Body of pancreas (tissue), 4 donors: ENCODE measurements around the gene COLEC12. TPM values are rescaled to one million over a fixed set of nuclear protein-coding genes. Genes with fewer than 3 reads are reported as not detected.

Source experiments
- ATAC-seq: fragments of 150-250 bp; one replicate; pipeline ENCODE4 v1.9.1; 2016
- DNase-seq, 4 donors: peaks; one replicate each; pipeline ENCODE4 v3.0.0-alpha.2; 2019
- H3K27ac ChIP-seq, 4 donors: fragments of 200-600 bp; sonication (generic); 1 replicate in 3 of 4; 2 replicates in 1 of 4; pipeline versions ENCODE4 v1.5.1 to v1.6.1; 2016 to 2019; ENCODE audit warnings: mild to moderate bottlenecking in 1 of 4, mixed read lengths in 1 of 4, moderate library complexity in 1 of 4
- H3K27me3 ChIP-seq, 2 donors: fragments of 200-600 bp; sonication (generic); one replicate each; pipeline ENCODE4 v1.6.0; 2016; ENCODE audit warnings: mild to moderate bottlenecking in 1 of 2
- H3K36me3 ChIP-seq, 2 donors: fragments of 200-600 bp; sonication (generic); replicated peaks in 1 of 2; 2 replicates each; pipeline ENCODE4 v1.5.1; 2016; ENCODE audit warnings: low read depth in 2 of 2; ENCODE audit not compliant: insufficient read depth in 1 of 2
- H3K4me1 ChIP-seq: fragments of 200-600 bp; sonication (generic); one replicate; pipeline ENCODE4 v1.6.0; 2016
- H3K4me3 ChIP-seq, 2 donors: fragments of 200-600 bp; sonication (generic); 1 replicate in 1 of 2; 2 replicates in 1 of 2; pipeline ENCODE4 v1.5.1; 2016 to 2019
- H3K9me3 ChIP-seq, 3 donors: fragments of 200-600 bp; sonication (generic); 1 replicate in 2 of 3; 2 replicates in 1 of 3; pipeline ENCODE4 v1.5.1; 2016
- POLR2A ChIP-seq, 3 donors: fragments of 450-650 bp; IDR thresholded peaks; one replicate each; pipeline ENCODE4 v1.6.1; 2016; ENCODE audit warnings: antibody characterized with exemption in 3 of 3, mild to moderate bottlenecking in 2 of 3
- WGBS, 2 donors: methylation state at CpG; one replicate each; pipeline ENCODE4 v1.1.5; 2017; 5-methylcytosine and 5-hydroxymethylcytosine counted together
- intact Hi-C: fragments of 100-400 bp; cut with DNase I; formaldehyde crosslinking; loops from one replicate; pipeline ENCODE4 v1.15.1; 2023
- total RNA-seq, 2 donors: library from RNA; depleted of rRNA; stranded (reverse); fragments of >200 nt; gene quantifications; one replicate each; pipeline ENCODE4 v1.1.0, GENCODE V29; 2016
- TF ChIP-seq, protein P1 (sequence below), 7 experiments: fragments of 450-650 bp in 4 of 7; fragments of 200-600 bp in 3 of 7; sonication (generic) in 3 of 7; IDR thresholded peaks; one replicate each; pipeline ENCODE4 v1.5.1; 2016 to 2019; ENCODE audit warnings: antibody characterized with exemption in 7 of 7

COLEC12 gene
- total RNA-seq, 2 donors from 2014 or later = 3.6 to 4.2 TPM

DNA sequence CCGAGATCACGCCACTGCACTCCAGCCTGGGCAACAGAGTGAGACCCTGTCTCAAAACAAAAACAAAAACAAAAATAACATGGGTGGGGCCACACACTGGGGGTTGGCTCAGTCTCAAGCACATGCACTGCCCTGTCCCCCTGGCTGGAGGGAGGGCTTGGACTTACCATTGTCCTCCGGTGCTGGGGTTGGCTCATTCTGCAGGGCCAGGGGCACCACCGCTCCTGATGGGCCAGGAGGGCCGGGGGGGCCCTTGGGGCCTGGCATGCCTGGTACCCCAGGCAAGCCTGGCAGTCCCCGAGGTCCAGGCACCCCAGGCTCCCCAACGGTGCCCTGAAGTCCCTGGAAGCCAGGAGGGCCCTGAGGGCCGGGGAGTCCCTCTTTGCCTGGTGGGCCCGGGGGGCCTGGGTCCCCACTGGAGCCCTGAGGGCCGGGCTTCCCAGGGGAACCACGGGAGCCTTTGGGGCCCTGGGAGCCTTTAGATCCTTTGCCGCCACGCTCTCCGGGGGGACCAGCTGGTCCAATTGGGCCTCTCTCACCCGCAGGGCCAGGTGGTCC is 165.8 kb downstream of the COLEC12 start:
- Histone ChIP-seq H3K36me3 (no peaks in the 10 kb centered on the region), H3K27ac (no peak overlapping the region), H3K4me1 (no peaks in the 10 kb centered on the region), H3K4me3 (no peak overlapping the region), H3K9me3 (no peaks in the 10 kb centered on the region), H3K27me3 (no peaks in the 10 kb centered on the region)
- ATAC-seq (no peak), DNase-seq (no peak)
- no peak for TF ChIP-seq POLR2A (IDR thresholded peaks at IDR 0.05)
- TF ChIP-seq, protein P1, sequence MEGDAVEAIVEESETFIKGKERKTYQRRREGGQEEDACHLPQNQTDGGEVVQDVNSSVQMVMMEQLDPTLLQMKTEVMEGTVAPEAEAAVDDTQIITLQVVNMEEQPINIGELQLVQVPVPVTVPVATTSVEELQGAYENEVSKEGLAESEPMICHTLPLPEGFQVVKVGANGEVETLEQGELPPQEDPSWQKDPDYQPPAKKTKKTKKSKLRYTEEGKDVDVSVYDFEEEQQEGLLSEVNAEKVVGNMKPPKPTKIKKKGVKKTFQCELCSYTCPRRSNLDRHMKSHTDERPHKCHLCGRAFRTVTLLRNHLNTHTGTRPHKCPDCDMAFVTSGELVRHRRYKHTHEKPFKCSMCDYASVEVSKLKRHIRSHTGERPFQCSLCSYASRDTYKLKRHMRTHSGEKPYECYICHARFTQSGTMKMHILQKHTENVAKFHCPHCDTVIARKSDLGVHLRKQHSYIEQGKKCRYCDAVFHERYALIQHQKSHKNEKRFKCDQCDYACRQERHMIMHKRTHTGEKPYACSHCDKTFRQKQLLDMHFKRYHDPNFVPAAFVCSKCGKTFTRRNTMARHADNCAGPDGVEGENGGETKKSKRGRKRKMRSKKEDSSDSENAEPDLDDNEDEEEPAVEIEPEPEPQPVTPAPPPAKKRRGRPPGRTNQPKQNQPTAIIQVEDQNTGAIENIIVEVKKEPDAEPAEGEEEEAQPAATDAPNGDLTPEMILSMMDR (IDR thresholded peaks at IDR 0.05) = no peak
- intact Hi-C loops = no loop called here
- WGBS, 2 donors = 94 to 100% methylated on average over 8 to 10 of the region's 15 CpGs

DNA sequence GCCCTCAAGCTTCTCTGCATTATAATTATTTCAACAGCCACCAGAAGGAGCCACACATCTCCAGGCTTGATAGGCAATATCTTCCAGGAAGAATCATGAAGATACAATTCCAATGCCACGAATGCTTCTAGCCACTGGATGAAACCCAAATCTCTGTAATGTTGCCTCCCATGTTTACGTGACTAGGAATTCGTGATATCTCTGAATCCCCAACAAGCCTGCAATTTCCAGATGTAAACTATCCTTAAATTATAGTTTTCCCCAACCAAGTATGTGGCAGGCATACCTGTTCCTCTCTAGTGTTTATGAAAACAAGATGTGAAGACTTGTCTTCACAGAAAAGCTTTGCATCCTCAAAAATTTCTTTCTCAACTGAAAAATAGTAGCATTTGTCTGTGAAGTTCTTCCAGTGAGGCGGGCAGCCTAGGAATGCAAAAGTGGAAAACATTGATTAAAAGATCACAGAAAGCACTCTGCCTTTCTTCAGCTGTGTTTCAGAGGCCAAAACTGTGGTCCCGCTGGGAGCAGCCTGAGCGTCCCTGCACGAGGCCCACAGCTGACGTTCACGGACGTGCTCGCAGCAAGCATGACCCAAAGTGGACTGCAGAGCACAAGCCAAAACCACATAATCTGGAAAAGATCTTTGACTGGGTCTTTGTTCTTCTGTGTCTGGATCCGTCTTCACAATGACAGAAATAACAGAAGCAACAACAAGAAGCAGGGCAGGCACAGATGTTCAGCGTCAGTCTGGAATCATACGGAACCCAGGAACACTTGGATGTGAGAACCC is 167.6 kb downstream of the COLEC12 start:
- H3K4me1 ChIP-seq = no peaks in the 10 kb centered on the region
- no peaks in the 10 kb centered on the region for H3K9me3 ChIP-seq
- H3K27ac ChIP-seq = no peak overlapping the region
- no peak overlapping the region for H3K4me3 ChIP-seq
- H3K36me3 ChIP-seq = no peaks in the 10 kb centered on the region
- WGBS, 2 donors = 79 to 83% methylated on average over 14 of the region's 14 CpGs
- intact Hi-C loops = no loop called here
- DNase-seq (peak in 2 of 4 donors; percentile 29 to 45), ATAC-seq (no peak)
- H3K27me3 ChIP-seq = no peaks in the 10 kb centered on the region
- TF ChIP-seq, protein P1 (IDR thresholded peaks at IDR 0.05) = no peak
- no peak for TF ChIP-seq POLR2A (IDR thresholded peaks at IDR 0.05)

DNA sequence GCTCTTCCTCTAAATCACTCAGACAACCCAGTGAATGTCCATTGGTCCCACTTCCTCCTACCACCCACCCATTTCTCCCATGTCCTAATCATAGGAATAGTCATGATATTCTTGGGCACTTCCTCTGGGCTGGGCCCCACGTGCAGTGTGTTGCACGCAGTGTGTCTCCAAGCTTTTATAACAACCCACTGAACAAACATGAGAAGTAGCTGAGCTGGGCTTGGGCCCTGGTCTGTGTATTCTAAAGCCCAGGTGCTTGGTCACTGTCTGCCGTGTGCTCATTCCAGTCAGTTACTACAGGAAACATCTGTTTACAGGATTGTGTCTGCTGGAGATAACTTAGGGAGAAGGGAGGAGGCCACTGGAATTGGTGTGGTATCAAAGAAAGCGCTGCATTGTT is 168.5 kb downstream of the COLEC12 start:
- WGBS, 2 donors = 52 to 70% methylated on average over 4 of the region's 4 CpGs
- H3K4me1 ChIP-seq = no peaks in the 10 kb centered on the region
- intact Hi-C loops = no loop called here
- no peaks in the 10 kb centered on the region for H3K36me3 ChIP-seq
- DNase-seq (peak in 1 of 4 donors; percentile 39), ATAC-seq (no peak)
- H3K27me3 ChIP-seq = no peaks in the 10 kb centered on the region
- no peak overlapping the region for H3K27ac ChIP-seq
- no peak overlapping the region for H3K4me3 ChIP-seq
- H3K9me3 ChIP-seq = no peaks in the 10 kb centered on the region
- TF ChIP-seq, protein P1 (IDR thresholded peaks at IDR 0.05) = no peak
- TF ChIP-seq POLR2A (IDR thresholded peaks at IDR 0.05) = no peak

DNA sequence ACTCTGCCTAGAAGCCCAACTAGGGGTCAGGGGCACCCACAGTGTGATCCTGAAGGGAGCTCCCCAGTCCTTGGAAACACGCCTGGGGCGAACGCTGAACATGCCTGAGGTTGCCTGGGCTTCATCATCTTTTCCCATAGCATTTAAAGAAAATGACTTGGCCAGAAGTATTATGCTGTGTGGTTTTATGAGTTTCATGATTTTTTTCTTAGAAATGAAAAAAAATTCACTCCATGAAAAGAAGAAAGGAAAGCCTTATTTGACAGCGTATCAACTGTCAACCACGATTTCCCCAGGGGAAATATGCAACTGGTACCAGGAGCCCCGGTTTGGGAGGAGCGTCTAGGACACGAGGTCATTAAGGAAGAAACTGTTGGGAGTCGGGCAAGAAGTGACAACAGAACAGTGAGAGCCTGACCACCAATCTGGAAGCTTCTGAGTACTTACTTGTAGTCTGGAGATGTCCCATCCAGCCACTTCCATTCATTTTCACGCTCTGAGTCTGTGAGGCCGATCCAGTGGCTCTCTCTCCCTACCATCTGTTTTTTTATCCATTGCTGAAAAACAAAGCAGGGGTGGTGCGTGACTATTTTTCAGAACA is 169.2 kb downstream of the COLEC12 start:
- DNase-seq = peak in 1 of 4 donors; percentile 26
- no peak for TF ChIP-seq POLR2A (IDR thresholded peaks at IDR 0.05)
- TF ChIP-seq, protein P1 (IDR thresholded peaks at IDR 0.05) = no peak
- intact Hi-C loops = no loop called here
- Histone ChIP-seq H3K4me1 (no peaks in the 10 kb centered on the region), H3K9me3 (no peaks in the 10 kb centered on the region), H3K27ac (no peak overlapping the region), H3K4me3 (no peak overlapping the region), H3K27me3 (no peaks in the 10 kb centered on the region), H3K36me3 (no peaks in the 10 kb centered on the region)
- WGBS, 2 donors = 58 to 75% methylated on average over 12 of the region's 12 CpGs
- no peak for ATAC-seq
